Stimulated activated effector memory CD8-positive, alpha-beta T cell treated with anti-CD3 and anti-CD28 coated beads, Interleukin-12 subunit alpha, Interleukin-12 subunit beta, amount 100 ng/mL, for 72 hours (primary cell): Measurements from ENCODE around the gene NEDD4L.
"Not testable (repeated sequence)": the region's sequence is repeated elsewhere in the genome, so short reads cannot be mapped to it uniquely, and the experiment has no call there.

Experiments used
- ATAC-seq: fragments of 150-1000 bp; cut with Tn5 transposase; 2 replicates; pipeline ENCODE4 v1.10.0; 2021
- DNase-seq, 2 donors: peaks; one replicate each; pipeline ENCODE4 v3.0.0; 2021 to 2022; ENCODE audit warnings: low spot score in 2 of 2
- H3K27ac Mint-ChIP-seq: one replicate; pipeline ENCODE4 v1.8.0; 2022; ENCODE audit warnings: mild to moderate bottlenecking, mixed read lengths
- H3K36me3 Mint-ChIP-seq: one replicate; pipeline ENCODE4 v1.8.0; 2022; ENCODE audit warnings: mild to moderate bottlenecking, mixed read lengths
- H3K4me1 Mint-ChIP-seq: one replicate; pipeline ENCODE4 v1.8.0; 2022; ENCODE audit warnings: mixed read lengths
- H3K4me3 Mint-ChIP-seq: one replicate; pipeline ENCODE4 v1.8.0; 2022; ENCODE audit warnings: mild to moderate bottlenecking, mixed read lengths
- H3K9me3 Mint-ChIP-seq: one replicate; pipeline ENCODE4 v1.8.0; 2022; ENCODE audit warnings: mixed read lengths

NEDD4L gene

GRCh38 chr18:58416704-58417683, 373.0 kb downstream of the NEDD4L start:
- H3K9me3 Mint-ChIP-seq, result no peaks in the 10 kb centered on the region
- no peaks in the 10 kb centered on the region for H3K4me1 Mint-ChIP-seq
- DNase-seq (no peak), ATAC-seq (no peak)
- no peak overlapping the region for H3K4me3 Mint-ChIP-seq
- no peaks in the 10 kb centered on the region for H3K36me3 Mint-ChIP-seq
- no peak overlapping the region for H3K27ac Mint-ChIP-seq

- Mint-ChIP-seq H3K4me1 (no peaks in the 10 kb centered on the region), H3K36me3 (no peaks in the 10 kb centered on the region), H3K27ac (no peak overlapping the region), H3K9me3 (no peaks in the 10 kb centered on the region), H3K4me3 (no peak overlapping the region)
- ATAC-seq, result no peak
- DNase-seq, result no peak
Observed at GRCh38 chr18:58417752-58418151, 373.7 kb downstream of the NEDD4L start.

GRCh38 chr18:58418361-58418760, 374.3 kb downstream of the NEDD4L start:
- H3K36me3 Mint-ChIP-seq, result no peaks in the 10 kb centered on the region
- H3K4me3 Mint-ChIP-seq, result no peak overlapping the region
- H3K27ac Mint-ChIP-seq, result no peak overlapping the region
- H3K4me1 Mint-ChIP-seq, result no peaks in the 10 kb centered on the region
- H3K9me3 Mint-ChIP-seq, result no peaks in the 10 kb centered on the region
- DNase-seq (no peak), ATAC-seq (no peak)

GRCh38 chr18:58419587-58420199, 375.7 kb downstream of the NEDD4L start:
- Mint-ChIP-seq H3K9me3 (no peaks in the 10 kb centered on the region), H3K27ac (no peak overlapping the region), H3K4me3 (no peak overlapping the region), H3K36me3 (no peaks in the 10 kb centered on the region), H3K4me1 (no peaks in the 10 kb centered on the region)
- DNase-seq (no peak), ATAC-seq (no peak)

GRCh38 chr18:58426611-58427010, 382.6 kb downstream of the NEDD4L start:
- ATAC-seq, result no peak
- H3K9me3 Mint-ChIP-seq, result no peaks in the 10 kb centered on the region
- no peaks in the 10 kb centered on the region for H3K36me3 Mint-ChIP-seq
- H3K27ac Mint-ChIP-seq, result no peak overlapping the region
- H3K4me3 Mint-ChIP-seq, result no peak overlapping the region
- no peaks in the 10 kb centered on the region for H3K4me1 Mint-ChIP-seq
- no peak for DNase-seq

DNA sequence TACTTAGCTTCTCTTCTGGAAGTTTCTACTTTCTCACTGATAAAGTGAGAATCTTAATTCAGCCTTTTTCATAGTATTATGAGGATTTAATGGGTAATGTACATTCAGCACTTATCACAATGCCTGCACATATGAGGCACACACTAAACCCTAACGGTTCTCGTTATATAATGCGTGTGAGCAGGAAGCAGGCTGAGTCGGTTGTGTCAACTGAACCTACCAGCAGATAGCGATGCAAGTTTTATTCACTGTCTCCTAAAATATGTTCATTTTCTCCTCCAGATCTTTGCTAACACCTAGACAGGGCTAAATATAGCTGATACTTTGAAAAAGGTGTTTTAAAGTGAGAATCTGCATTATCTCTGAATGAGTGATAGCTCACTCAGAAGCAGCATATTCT, 383.3 kb downstream of the NEDD4L start:
- Mint-ChIP-seq H3K36me3 (no peaks in the 10 kb centered on the region), H3K4me1 (no peaks in the 10 kb centered on the region), H3K9me3 (no peaks in the 10 kb centered on the region), H3K4me3 (no peak overlapping the region), H3K27ac (no peak overlapping the region)
- DNase-seq (no peak), ATAC-seq (no peak)

DNA sequence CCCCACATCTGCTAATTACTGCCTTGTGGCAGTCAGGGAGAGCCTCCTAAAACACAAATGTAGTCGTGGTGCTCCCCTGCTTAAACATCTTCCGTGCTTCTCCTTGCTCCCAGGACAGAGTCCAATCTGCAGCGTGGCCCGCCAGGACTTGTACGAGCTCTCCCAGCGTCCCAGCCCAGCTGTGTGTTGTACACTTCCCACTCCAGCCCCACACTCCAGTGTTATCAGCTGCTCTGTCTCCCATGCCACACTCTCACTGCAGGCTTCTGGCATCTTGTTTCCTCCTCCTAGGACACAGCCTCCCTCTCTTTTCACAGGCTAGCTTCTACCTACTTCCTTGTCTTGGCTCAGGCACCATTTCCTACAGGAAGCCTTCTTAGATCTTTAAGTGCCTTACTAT, 385.4 kb downstream of the NEDD4L start:
- no peak for DNase-seq
- no peaks in the 10 kb centered on the region for H3K9me3 Mint-ChIP-seq
- no peaks in the 10 kb centered on the region for H3K36me3 Mint-ChIP-seq
- no peak overlapping the region for H3K27ac Mint-ChIP-seq
- no peaks in the 10 kb centered on the region for H3K4me1 Mint-ChIP-seq
- no peak overlapping the region for H3K4me3 Mint-ChIP-seq
- ATAC-seq, result no peak

GRCh38 chr18:58431215-58431614, 387.2 kb downstream of the NEDD4L start:
- H3K4me3 Mint-ChIP-seq, result no peak overlapping the region

DNA sequence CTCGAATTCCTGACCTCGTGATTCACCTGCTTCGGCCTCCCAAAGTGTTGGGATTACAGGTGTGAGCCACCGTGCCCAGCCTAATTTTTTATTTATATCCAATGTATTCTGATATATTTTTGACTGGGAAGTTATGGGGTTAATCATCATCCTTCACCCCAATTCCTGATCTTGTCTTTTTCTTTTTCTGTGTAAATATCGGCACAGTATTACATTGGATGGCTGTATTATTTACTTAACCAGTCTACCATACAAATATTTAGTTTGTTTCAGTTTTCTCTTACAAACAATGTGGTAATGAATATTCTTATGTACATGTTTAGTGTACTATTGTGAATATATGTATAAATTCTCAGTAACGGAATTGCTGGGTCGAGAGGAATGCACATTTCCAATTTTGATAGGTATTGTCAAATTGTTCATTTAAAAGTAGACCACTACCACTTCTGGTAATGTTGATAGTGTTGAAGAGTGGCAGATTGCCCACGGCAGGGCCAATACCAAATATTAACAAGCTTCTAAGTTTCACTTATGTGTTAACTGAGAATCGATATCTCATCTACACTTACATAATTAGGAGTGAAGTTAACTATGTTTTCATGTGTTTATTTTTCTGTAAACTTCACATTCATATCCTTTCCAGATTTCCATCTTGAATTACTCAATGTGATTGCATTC, 388.2 kb downstream of the NEDD4L start:
- Mint-ChIP-seq H3K27ac (no peak overlapping the region), H3K9me3 (no peaks in the 10 kb centered on the region), H3K36me3 (no peaks in the 10 kb centered on the region), H3K4me1 (no peaks in the 10 kb centered on the region), H3K4me3 (no peak overlapping the region)
- ATAC-seq (no peak), DNase-seq (no peak)

More at GRCh38 chr18:58431215-58431614, 387.2 kb downstream of the NEDD4L start:
- Mint-ChIP-seq H3K9me3 (no peaks in the 10 kb centered on the region), H3K4me1 (no peaks in the 10 kb centered on the region), H3K27ac (no peak overlapping the region), H3K36me3 (no peaks in the 10 kb centered on the region)
- DNase-seq, result no peak
- ATAC-seq, result peak; percentile 21

DNA sequence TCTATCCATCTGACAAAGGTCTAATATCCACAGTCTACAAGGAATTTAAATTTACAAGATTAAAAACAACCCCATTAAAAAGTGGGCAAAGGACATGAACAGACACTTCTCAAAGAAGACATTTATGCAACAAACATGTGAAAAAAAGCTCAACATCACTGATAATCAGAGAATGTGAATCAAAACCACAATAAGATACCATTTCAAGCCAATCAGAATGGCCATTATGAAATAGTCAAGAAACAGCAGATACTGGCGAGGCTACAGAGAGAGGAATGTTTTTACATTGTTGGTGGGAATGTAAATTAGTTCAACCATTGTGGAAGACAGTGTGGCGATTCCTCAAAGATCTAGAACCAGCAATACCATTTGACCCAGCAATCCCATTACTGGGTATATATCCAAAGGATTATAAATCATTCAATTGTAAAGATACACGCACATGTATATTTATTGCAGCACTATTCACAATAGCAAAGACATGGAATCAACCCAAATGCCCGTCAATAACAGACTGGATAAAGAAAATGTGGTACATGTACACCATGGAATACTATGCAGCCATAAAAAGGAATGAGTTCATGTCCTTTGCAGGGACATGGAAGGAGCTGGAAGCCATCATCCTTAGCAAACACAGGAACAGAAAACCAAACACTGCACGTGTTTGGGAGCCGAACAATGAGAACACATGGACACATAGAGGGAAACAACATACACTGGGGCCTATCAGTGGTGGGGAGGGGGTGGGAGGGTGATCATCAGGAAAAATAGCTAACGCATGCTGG, 391.4 kb downstream of the NEDD4L start:
- not testable (repeated sequence) for H3K9me3 Mint-ChIP-seq, H3K36me3 Mint-ChIP-seq, H3K4me3 Mint-ChIP-seq, DNase-seq, H3K27ac Mint-ChIP-seq, ATAC-seq
- H3K4me1 Mint-ChIP-seq, result peaks cover 18% of the 10 kb centered on the region

DNA sequence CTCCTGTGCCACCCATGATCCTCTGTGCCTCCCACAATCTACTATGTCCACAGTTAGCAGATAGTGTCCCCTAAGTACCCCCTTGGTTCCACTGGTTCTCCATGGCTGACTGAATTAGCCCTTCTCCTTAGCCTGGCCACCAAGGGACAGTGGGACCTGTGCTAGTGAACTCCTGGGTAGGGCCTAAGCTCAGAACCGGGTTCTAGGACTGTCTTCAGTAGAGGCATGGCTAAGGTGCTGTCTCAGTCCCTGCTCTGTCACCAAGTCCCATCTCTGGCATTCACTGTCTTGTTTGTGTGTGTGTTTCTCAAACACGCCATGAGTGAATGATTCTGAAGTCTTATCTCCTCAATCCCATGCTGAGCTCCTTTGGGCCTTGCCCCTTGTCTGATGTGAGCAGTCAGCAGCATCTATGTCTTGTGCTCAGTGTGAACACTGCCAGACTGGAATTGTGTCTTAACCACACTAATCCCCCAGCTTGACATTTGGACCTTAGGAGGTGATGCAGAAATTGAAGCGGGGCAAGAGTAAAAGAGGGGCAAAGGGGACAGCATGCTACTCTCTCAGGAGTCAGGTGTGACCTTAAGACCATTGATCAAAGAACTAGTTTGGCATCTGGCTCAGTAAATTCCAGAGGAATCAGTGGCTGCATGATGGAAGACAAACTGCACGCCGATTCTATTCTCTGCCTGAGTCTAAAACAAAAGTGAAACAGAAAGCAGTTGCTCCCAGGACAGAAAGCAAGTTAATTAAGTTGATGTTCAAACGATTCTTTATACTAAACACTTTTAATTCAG, 394.3 kb downstream of the NEDD4L start:
- H3K27ac Mint-ChIP-seq, result peak overlapping the region; percentile 91
- peak overlapping the region; percentile 63 for H3K4me3 Mint-ChIP-seq
- H3K9me3 Mint-ChIP-seq, result no peaks in the 10 kb centered on the region
- ATAC-seq (peak; percentile 56), DNase-seq (peak in 1 of 2 donors; percentile 53)
- H3K36me3 Mint-ChIP-seq, result no peaks in the 10 kb centered on the region
- H3K4me1 Mint-ChIP-seq, result peaks cover 18% of the 10 kb centered on the region

- peak; percentile 53 for ATAC-seq
Observed at GRCh38 chr18:58438958-58439300, 394.9 kb downstream of the NEDD4L start.

DNA sequence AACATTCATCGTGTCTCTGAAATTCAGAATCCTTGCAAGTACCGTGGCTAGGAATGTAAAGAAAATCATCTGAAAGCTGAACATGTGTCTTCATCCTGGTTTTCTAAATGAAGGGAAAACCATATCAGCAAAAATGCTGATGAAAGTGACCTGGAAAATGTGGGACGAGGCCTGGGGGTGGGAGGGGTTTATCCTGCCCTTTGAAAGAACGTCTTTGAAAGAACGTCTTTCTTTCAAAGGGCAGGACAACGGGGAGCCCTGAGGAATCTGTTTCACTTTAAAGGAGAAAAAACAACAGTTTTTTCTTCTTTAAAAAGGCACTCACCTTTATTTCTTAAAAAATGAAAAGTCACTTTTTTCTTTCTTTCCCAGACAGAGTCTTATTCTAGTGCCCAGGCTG, 399.6 kb downstream of the NEDD4L start:
- no peaks in the 10 kb centered on the region for H3K9me3 Mint-ChIP-seq

More at GRCh38 chr18:58438958-58439300, 394.9 kb downstream of the NEDD4L start:
- DNase-seq, result peak in 1 of 2 donors; percentile 56
- H3K36me3 Mint-ChIP-seq, result no peaks in the 10 kb centered on the region
- H3K4me3 Mint-ChIP-seq, result peak overlapping the region; percentile 63
- H3K9me3 Mint-ChIP-seq, result no peaks in the 10 kb centered on the region
- H3K4me1 Mint-ChIP-seq, result peaks cover 18% of the 10 kb centered on the region
- H3K27ac Mint-ChIP-seq, result peak overlapping the region; percentile 91

DNA sequence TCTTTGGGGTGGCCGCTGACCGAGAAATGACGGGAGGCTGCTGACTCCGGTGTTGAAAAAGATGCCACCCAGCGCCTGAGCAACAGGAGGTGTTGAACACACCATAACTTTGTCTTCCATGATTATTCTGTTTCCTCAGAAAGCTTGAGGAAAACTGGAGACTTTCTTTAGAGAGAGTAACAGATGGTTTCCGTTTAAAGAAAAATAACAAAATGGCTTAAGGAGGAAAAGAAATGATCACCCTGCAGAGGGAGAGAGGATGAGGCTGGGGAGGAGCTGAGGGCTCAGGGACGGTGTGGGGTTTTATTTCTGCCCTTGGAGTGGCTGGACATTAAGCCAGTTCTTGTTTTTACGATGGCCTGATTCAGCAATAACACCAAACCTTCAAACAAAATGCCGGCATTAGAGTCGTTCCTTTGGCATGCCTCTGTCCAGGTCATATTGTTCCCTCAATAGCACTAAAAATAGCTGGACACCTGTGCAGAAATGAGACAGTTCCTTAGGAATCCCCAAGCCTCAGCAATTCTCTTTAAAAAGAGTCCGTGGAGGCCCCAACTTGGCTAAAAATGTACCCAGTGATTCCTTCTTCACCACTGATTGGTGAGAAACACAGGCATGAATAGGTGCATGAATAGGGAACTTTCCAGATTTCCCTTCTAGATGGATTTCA, 402.5 kb downstream of the NEDD4L start:
- no peaks in the 10 kb centered on the region for H3K4me1 Mint-ChIP-seq
- H3K36me3 Mint-ChIP-seq, result no peaks in the 10 kb centered on the region
- H3K9me3 Mint-ChIP-seq, result no peaks in the 10 kb centered on the region
- H3K27ac Mint-ChIP-seq, result no peak overlapping the region
- ATAC-seq (no peak), DNase-seq (no peak)
- no peak overlapping the region for H3K4me3 Mint-ChIP-seq

More for the DNA sequence above, 399.6 kb downstream of the NEDD4L start:
- no peak for DNase-seq
- no peak for ATAC-seq
- peaks cover 7% of the 10 kb centered on the region for H3K4me1 Mint-ChIP-seq
- H3K4me3 Mint-ChIP-seq, result no peak overlapping the region
- no peaks in the 10 kb centered on the region for H3K36me3 Mint-ChIP-seq
- no peak overlapping the region for H3K27ac Mint-ChIP-seq
